Measurements from ENCODE around the gene TNFRSF1B. TPM values are rescaled to one million over a fixed set of nuclear protein-coding genes. Genes with fewer than 3 reads are reported as not detected.

Gene TNFRSF1B
- total RNA-seq, 4 donors from 2014 or later, result 34.0 to 122 (median 84.5) TPM

DNA sequence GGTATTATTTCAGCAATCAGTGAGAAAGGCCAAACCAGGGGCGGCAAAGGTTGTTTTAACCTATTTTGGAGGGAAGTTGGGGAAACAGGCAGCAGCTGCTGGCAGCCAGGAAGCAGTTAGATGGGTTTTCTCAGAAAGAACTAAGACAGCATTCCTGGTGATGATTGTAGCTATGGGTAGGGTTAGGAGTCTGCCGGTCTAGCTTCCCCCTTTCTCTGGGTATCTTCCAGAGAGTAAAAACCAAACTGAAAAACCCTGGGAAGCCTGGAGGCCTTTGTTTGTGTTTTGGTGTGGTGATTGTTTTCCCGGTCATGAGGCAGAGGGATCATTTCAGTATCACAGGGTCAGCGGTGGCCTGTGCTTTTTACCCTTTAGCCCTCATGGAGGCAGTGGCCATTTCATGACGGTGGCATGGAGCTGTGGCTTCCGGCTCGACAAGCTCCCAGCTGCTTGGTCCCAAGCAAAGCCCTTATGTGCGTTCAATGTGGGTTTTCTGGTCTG lies 19.5 kb upstream of the TNFRSF1B start:
- TF ChIP-seq, protein P1, sequence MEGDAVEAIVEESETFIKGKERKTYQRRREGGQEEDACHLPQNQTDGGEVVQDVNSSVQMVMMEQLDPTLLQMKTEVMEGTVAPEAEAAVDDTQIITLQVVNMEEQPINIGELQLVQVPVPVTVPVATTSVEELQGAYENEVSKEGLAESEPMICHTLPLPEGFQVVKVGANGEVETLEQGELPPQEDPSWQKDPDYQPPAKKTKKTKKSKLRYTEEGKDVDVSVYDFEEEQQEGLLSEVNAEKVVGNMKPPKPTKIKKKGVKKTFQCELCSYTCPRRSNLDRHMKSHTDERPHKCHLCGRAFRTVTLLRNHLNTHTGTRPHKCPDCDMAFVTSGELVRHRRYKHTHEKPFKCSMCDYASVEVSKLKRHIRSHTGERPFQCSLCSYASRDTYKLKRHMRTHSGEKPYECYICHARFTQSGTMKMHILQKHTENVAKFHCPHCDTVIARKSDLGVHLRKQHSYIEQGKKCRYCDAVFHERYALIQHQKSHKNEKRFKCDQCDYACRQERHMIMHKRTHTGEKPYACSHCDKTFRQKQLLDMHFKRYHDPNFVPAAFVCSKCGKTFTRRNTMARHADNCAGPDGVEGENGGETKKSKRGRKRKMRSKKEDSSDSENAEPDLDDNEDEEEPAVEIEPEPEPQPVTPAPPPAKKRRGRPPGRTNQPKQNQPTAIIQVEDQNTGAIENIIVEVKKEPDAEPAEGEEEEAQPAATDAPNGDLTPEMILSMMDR (IDR thresholded peaks at IDR 0.05), result no peak
- ATAC-seq (ENCODE audit: low FRiP score) (no peak), DNase-seq (ENCODE audit: low spot score) (no peak)

DNA sequence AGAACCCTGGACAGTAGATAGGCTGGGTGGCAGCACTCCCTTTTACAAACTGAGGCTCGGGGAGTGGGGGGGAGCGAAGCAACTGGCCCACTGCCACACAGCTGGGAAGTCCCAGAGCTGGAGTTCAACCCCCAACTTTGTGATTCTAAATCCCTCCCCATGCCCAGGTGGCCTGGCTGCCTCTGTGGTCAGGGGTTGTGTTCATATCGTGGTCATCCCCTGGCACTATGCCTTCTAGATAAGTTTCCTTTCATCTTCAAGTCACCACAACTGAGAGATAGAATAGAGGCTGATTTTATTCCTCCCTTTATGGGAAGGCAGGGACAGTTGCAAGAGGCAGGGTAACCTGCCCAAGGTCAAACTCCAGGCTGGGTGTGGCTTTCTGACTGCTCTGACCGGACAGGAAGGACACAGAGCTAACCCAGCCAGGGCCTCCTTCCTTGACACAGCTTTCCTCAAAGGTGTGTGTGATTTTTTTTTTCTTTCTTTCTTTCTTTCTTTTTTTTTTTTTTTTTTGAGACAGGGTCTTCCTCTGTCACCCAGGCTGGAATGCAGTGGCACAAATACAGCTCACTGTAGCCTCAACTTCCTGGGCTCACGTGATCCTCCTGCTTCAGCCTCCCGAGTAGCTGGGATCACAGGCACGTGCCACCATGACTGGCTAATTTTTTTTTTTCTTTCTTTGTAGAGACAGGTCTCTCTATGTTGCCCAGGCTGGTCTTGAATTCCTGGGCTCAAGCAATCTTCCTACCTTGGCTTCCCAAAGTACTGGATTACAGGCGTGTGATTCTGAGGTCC lies 18.4 kb upstream of the TNFRSF1B start:
- no peak for ATAC-seq (ENCODE audit: low FRiP score)
- TF ChIP-seq, protein P1 (IDR thresholded peaks at IDR 0.05), result no peak

DNA sequence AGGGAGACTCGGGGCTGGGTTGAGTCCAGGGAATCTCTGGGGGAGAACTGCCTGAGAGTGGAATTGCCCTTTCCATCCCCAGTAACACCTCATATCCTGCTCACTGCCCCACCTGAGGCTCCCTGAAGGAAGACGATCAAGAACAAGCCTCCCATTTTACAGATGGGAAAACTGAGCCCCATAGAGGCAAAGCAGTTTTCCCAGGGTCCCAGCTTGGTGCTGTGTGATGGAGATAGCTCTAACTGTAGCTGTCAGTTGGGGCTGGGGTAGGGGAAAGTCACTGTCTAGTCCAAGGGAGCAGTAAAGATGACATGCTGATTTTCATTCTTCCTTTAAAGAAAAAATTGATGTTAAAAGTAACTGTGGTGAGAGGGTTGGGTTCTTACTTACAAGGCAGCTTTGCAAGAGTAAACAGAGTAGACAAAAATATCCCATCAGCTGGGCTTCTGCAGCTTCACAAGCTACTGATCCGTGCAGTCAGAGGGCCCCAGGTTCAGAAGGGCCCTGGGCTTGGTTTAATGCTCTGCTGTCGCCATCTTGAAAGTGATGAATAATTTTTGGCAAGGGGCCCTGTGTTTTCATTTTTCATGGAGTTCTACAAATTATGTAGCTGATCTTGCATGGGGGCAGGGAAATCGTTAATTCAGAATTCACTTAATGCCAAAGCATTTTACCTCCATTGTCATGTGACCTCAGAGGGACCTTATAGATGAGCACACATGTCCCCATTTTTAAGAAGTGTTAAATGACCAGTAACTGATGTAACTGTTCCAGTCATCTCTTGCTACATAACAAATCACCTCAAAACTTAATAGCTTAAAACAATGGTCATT lies 17.6 kb upstream of the TNFRSF1B start:
- DNase-seq (ENCODE audit: low spot score) (no peak), ATAC-seq (ENCODE audit: low FRiP score) (no peak)
- TF ChIP-seq, protein P1 (IDR thresholded peaks at IDR 0.05), result no peak

More for the DNA sequence above, 18.4 kb upstream of the TNFRSF1B start:
- no peak for DNase-seq (ENCODE audit: low spot score)

DNA sequence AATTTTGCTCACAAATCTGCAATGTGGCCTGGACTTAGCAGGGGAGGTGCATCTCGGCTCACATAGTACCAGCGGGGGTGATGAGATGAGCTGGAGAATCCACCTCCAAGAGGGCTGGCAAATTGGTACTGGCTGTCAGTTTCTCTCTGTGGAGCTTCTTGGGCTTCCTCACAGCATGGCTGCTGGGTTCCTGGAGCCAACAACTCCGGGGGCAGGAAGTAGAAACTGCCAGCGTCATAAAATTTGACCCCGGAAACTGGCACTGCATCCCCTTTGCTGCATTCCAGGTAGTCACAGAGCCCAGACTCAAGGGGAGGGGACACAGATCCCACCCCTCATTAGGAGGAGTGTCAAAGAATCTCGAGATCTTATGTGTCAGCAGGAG lies 17.0 kb upstream of the TNFRSF1B start:
- DNase-seq (ENCODE audit: low spot score) (no peak), ATAC-seq (ENCODE audit: low FRiP score) (no peak)
- TF ChIP-seq, protein P1 (IDR thresholded peaks at IDR 0.05), result no peak

DNA sequence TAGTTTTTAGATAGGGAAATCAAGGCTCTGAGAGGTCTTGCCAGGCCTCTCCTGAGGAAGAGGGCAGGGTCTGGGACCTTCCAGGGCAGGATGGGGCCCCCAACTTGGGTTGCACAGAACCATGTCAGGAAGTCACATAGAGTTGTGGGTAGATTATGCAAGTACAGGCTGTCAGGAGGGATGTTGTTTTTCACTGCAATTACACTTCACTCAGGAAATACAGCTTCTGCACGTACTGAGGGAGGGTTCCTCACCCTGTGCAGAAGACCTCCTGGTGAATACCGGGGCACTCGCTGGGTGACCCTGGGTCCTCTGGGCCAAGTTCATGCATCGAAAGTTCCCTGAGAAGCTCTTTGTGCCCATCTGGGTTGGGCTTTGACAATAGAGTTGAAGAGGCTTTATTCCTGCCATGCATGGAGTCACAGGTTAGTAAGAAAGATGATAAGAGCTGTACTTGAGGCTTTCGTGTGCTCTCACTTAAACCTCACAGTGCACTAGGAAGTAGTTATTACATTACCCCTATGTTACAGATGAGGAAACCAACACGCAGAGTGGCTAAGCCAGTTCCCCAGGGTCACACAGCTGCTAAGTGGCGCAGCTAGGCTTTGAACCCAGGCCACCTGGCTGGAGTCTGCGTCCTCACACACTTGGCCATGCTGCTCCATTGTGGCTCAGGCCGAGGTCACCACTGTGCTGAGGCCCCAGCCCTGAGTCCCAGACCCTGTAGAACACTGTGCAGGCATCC lies 16.2 kb upstream of the TNFRSF1B start:
- TF ChIP-seq, protein P1 (IDR thresholded peaks at IDR 0.05), result no peak
- DNase-seq (ENCODE audit: low spot score), result no peak
- ATAC-seq (ENCODE audit: low FRiP score), result no peak

DNA sequence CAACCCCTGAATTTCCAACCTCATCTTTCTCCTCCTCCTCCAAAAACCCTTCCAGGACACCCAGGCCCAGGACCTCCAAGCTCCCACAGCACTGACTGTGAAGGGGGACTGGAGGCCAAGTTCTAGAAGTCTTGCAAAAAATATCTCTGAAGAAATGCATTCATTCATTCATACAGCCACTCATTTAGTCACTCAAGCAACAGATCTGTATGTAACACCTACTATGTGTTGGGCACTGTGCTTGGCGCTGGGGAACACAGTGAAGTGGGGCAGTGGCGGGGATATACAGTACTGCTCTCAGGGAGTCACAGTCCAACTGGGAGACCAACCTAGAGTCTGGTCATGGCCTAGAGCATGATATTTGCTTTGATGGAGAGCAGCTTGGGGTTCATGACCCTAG lies 15.3 kb upstream of the TNFRSF1B start:
- TF ChIP-seq, protein P1 (IDR thresholded peaks at IDR 0.05), result no peak
- ATAC-seq (ENCODE audit: low FRiP score), result no peak

More for the DNA sequence above, 15.3 kb upstream of the TNFRSF1B start:
- DNase-seq (ENCODE audit: low spot score), result no peak
